ENCODE results near the gene CCNF.

CCNF gene

GRCh38 chr16:2458887-2459646, 29.8 kb downstream of the CCNF start:
- no peak for ATAC-seq

GRCh38 chr16:2459647-2460390, 30.6 kb downstream of the CCNF start, which contains the start of gene TEDC2:
TEDC2 (plus strand) TSS chr16:2460109; CDS start chr16:2460145, 36 bp downstream.
- ATAC-seq = peak; percentile 95 to 98

- no peak for ATAC-seq
Measured at GRCh38 chr16:2460391-2460713, 31.1 kb downstream of the CCNF start.

- no peak for ATAC-seq
Measured at GRCh38 chr16:2460916-2461315, 31.7 kb downstream of the CCNF start.

- ATAC-seq = no peak
Measured at GRCh38 chr16:2462031-2462866, 33.0 kb downstream of the CCNF start.

GRCh38 chr16:2464333-2464732, 35.1 kb downstream of the CCNF start:
- ATAC-seq = no peak

GRCh38 chr16:2465653-2466415, 36.6 kb downstream of the CCNF start:
- no peak for ATAC-seq

- no peak for ATAC-seq
Measured at GRCh38 chr16:2466667-2467527, 37.6 kb downstream of the CCNF start.

GRCh38 chr16:2467528-2468232, 38.4 kb downstream of the CCNF start:
- ATAC-seq = peak in 1 of 2 donors; percentile 26

- peak; percentile 18 to 31 for ATAC-seq
Measured at GRCh38 chr16:2468233-2468724, 39.0 kb downstream of the CCNF start.

- no peak for ATAC-seq
Measured at GRCh38 chr16:2468725-2469398, 39.6 kb downstream of the CCNF start.

- no peak for ATAC-seq
Measured at GRCh38 chr16:2469399-2470233, 40.4 kb downstream of the CCNF start.

- no peak for ATAC-seq
Measured at GRCh38 chr16:2470234-2470601, 41.0 kb downstream of the CCNF start.

- ATAC-seq = no peak
Measured at GRCh38 chr16:2470603-2471015, 41.4 kb downstream of the CCNF start.

GRCh38 chr16:2471016-2471652, 41.9 kb downstream of the CCNF start, which contains the start of gene NTN3:
NTN3 (plus strand) TSS chr16:2471297; CDS start chr16:2471702, 405 bp downstream.
- ATAC-seq = no peak

GRCh38 chr16:2471653-2472487, 42.6 kb downstream of the CCNF start:
- ATAC-seq = no peak

GRCh38 chr16:2472488-2472864, 43.2 kb downstream of the CCNF start:
- no peak for ATAC-seq
